HEK293T (cell line): Measurements from ENCODE around the gene TMEM150C.

Experiments
- CTCF ChIA-PET: fragments of 350-600 bp; formaldehyde crosslinking; extraction: SDS; loops from one replicate; lab custom pipeline; 2021; ENCODE audit warnings: antibody characterized with exemption, inconsistent platforms; lab: Yijun Ruan, JAX
- POLR2A ChIA-PET: fragments of 350-600 bp; formaldehyde crosslinking; extraction: SDS; loops from one replicate; lab custom pipeline; 2020; ENCODE audit warnings: antibody characterized with exemption, inconsistent platforms; lab: Yijun Ruan, JAX
- DNase-seq: peaks from one replicate; pipeline ENCODE4 v3.0.0; 2012; ENCODE audit warnings: mixed read lengths; ENCODE audit errors: extremely low spot score
- ARNT ChIP-seq: fragments of 450-650 bp; IDR thresholded peaks from 2 replicates; pipeline ENCODE4 v1.6.1; 2017; ENCODE audit warnings: mild to moderate bottlenecking
- BHLHE40 ChIP-seq: fragments of 450-650 bp; IDR thresholded peaks from 2 replicates; pipeline ENCODE4 v1.6.1; 2016; ENCODE audit warnings: mild to moderate bottlenecking, moderate library complexity, borderline replicate concordance
- CTBP1 ChIP-seq: fragments of 450-650 bp; IDR thresholded peaks from 2 replicates; pipeline ENCODE4 v1.6.1; 2016; ENCODE audit warnings: borderline replicate concordance
- ELF4 ChIP-seq: fragments of 450-650 bp; IDR thresholded peaks from 2 replicates; pipeline ENCODE4 v1.6.1; 2017; ENCODE audit warnings: antibody characterized with exemption
- FOXA1 ChIP-seq: fragments of 450-650 bp; IDR thresholded peaks from 2 replicates; pipeline ENCODE4 v1.6.1; 2016; ENCODE audit warnings: mild to moderate bottlenecking
- FOXK2 ChIP-seq: fragments of 450-650 bp; IDR thresholded peaks from 2 replicates; pipeline ENCODE4 v1.6.1; 2016; ENCODE audit warnings: mild to moderate bottlenecking
- FOXM1 ChIP-seq: fragments of 450-650 bp; IDR thresholded peaks from 2 replicates; pipeline ENCODE4 v1.6.1; 2017; ENCODE audit warnings: mild to moderate bottlenecking, borderline replicate concordance
- HDGF ChIP-seq: fragments of 450-650 bp; IDR thresholded peaks from 2 replicates; pipeline ENCODE4 v1.6.1; 2017; ENCODE audit warnings: antibody characterized with exemption, borderline replicate concordance
- L3MBTL2 ChIP-seq: fragments of 450-650 bp; conservative IDR thresholded peaks from 2 replicates; pipeline ENCODE4 v1.6.1; 2016; ENCODE audit warnings: mild to moderate bottlenecking
- LEF1 ChIP-seq: fragments of 450-650 bp; IDR thresholded peaks from 2 replicates; pipeline ENCODE4 v1.6.1; 2017; ENCODE audit warnings: mild to moderate bottlenecking, borderline replicate concordance
- NFRKB ChIP-seq: fragments of 450-650 bp; IDR thresholded peaks from 2 replicates; pipeline ENCODE4 v1.6.1; 2016; ENCODE audit warnings: mild to moderate bottlenecking, moderate library complexity
- PKNOX1 ChIP-seq: fragments of 450-650 bp; IDR thresholded peaks from 2 replicates; pipeline ENCODE4 v1.6.1; 2016
- SP1 ChIP-seq: fragments of 450-650 bp; IDR thresholded peaks from 2 replicates; pipeline ENCODE4 v1.6.1; 2017
- SUZ12 ChIP-seq: fragments of 450-650 bp; IDR thresholded peaks from 2 replicates; pipeline ENCODE4 v1.6.1; 2016; ENCODE audit warnings: mild to moderate bottlenecking
- TARDBP ChIP-seq: fragments of 450-650 bp; IDR thresholded peaks from 2 replicates; pipeline ENCODE4 v1.6.1; 2016
- ZNF384 ChIP-seq: fragments of 450-650 bp; IDR thresholded peaks from 2 replicates; pipeline ENCODE4 v1.6.1; 2016

Gene TMEM150C

GRCh38 chr4:82524570-82525152 lies 37.1 kb downstream of the TMEM150C start:
- DNase-seq: no peak
- CTCF ChIA-PET: no interaction called here
- POLR2A ChIA-PET: no interaction called here
- TF ChIP-seq FOXM1 (no peak), ZNF384 (no peak), SUZ12 (no peak), LEF1 (no peak), HDGF (no peak), FOXK2 (no peak), ELF4 (no peak), FOXA1 (no peak), BHLHE40 (no peak)

- ChIA-PET POLR2A (no interaction called here), CTCF (interaction anchor here (1.0 kb wide), 1 partner anchor 32 kb away, joined by 3 read pairs; no protein-coding TSS in a partner anchor)
- TF ChIP-seq BHLHE40 (no peak), PKNOX1 (no peak), SP1 (no peak), FOXK2 (no peak), NFRKB (no peak), FOXA1 (no peak), LEF1 (no peak), TARDBP (no peak), SUZ12 (no peak), FOXM1 (no peak), HDGF (no peak), CTBP1 (no peak), ELF4 (no peak), L3MBTL2 (no peak), ZNF384 (no peak), ARNT (no peak)
- no peak for DNase-seq
These were observed 38.6 kb downstream of the TMEM150C start for GRCh38 chr4:82523179-82523578.

GRCh38 chr4:82522472-82522871 lies 39.3 kb downstream of the TMEM150C start:
- DNase-seq: no peak
- CTCF ChIA-PET: interaction anchor here (1.0 kb wide), 1 partner anchor 33 kb away, joined by 3 read pairs; no protein-coding TSS in a partner anchor
- TF ChIP-seq SP1 (no peak), PKNOX1 (no peak), FOXM1 (no peak), HDGF (no peak), ZNF384 (no peak), CTBP1 (no peak), BHLHE40 (no peak), SUZ12 (no peak), TARDBP (no peak), FOXK2 (no peak)
- POLR2A ChIA-PET: no interaction called here

GRCh38 chr4:82521283-82521682 lies 40.5 kb downstream of the TMEM150C start:
- POLR2A ChIA-PET: no interaction called here
- CTCF ChIA-PET: interaction anchor here (0.7 kb wide), 1 partner anchor 209 kb away, joined by 3 read pairs; no protein-coding TSS in a partner anchor
- no peak for TF ChIP-seq CTBP1
- TF ChIP-seq SP1: no peak
- TF ChIP-seq HDGF: no peak
- TF ChIP-seq SUZ12: no peak
- TF ChIP-seq FOXM1: no peak
- no peak for TF ChIP-seq FOXK2
- no peak for TF ChIP-seq ELF4

GRCh38 chr4:82519776-82520175 lies 42.0 kb downstream of the TMEM150C start:
- POLR2A ChIA-PET: no interaction called here
- TF ChIP-seq FOXK2: no peak
- no peak for TF ChIP-seq L3MBTL2
- no peak for TF ChIP-seq NFRKB
- TF ChIP-seq PKNOX1: no peak
- TF ChIP-seq BHLHE40: no peak
- TF ChIP-seq CTBP1: no peak
- TF ChIP-seq TARDBP: no peak
- TF ChIP-seq SP1: no peak
- TF ChIP-seq ZNF384: no peak
- TF ChIP-seq LEF1: no peak
- TF ChIP-seq FOXA1: no peak
- TF ChIP-seq ELF4: no peak
- TF ChIP-seq HDGF: no peak
- no peak for TF ChIP-seq FOXM1
- TF ChIP-seq ARNT: no peak
- TF ChIP-seq SUZ12: no peak
- CTCF ChIA-PET: no interaction called here
- DNase-seq: no peak

More at GRCh38 chr4:82521283-82521682, 40.5 kb downstream of the TMEM150C start:
- no peak for DNase-seq

- POLR2A ChIA-PET: no interaction called here
- TF ChIP-seq ZNF384: no peak
- TF ChIP-seq FOXK2: no peak
- no peak for TF ChIP-seq ARNT
- TF ChIP-seq ELF4: no peak
- TF ChIP-seq NFRKB: no peak
- TF ChIP-seq FOXA1: no peak
- TF ChIP-seq SP1: no peak
- TF ChIP-seq CTBP1: no peak
- TF ChIP-seq LEF1: no peak
- TF ChIP-seq SUZ12: no peak
- TF ChIP-seq TARDBP: no peak
- no peak for TF ChIP-seq HDGF
- CTCF ChIA-PET: no interaction called here
- DNase-seq: no peak
These were observed 42.7 kb downstream of the TMEM150C start for GRCh38 chr4:82519072-82519471.
